ENCODE results near the gene H6PD.

H6PD gene

DNA sequence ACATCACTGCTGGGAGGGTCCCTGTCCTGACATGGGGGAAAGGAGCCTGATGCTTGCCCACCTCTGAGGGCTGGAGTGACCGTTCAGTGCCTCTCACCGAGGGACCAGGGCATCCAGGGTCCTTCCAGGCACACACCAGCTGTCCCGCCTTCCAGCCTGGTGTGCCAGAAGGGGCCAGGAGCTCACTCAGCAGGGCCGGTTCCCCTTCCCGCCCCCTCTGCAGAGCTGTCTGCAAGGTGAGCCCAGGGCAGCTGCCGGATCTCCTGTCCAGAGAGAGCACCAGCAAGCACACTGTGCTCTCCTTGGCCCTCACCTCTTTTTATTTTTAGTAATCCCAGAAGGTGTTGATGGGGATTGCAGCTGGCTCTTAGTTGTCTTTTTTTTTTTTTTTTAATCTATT lies 16.9 kb downstream of the H6PD start:
- TF ChIP-seq SPI1 (IDR thresholded peaks at IDR 0.05; ENCODE audit: low read depth, low read length), result no peak
- FAIRE-seq (no peak), DNase-seq (ENCODE audit: insufficient read length, low spot score) (no peak)

DNA sequence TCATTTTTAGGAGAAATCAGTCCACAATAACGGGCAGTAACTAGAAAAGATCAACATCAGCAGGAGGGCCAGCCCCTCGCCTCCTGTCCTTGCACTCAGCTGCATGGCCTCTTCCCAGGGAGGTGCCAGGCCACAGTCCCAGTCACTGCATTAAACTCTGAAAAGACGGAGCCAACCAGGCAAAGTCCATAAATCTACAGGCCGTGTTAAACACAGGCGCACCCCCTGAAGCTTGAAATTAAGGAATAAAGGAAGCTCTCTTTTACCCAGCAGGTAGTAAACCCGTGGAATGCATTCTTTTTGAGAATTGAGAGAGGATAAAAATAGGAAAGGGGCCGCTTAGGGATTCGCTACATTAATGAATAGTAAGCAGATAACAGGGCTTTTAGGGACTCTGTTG lies 18.4 kb downstream of the H6PD start:
- no peak for FAIRE-seq
- no peak for TF ChIP-seq TAF1 (IDR thresholded peaks at IDR 0.05; ENCODE audit: low read depth, low read length)
- TF ChIP-seq POLR2AphosphoS5 (IDR thresholded peaks at IDR 0.05; ENCODE audit: low read depth, low read length), result no peak
- TF ChIP-seq PAX5 (IDR thresholded peaks at IDR 0.05; ENCODE audit: insufficient read depth, low read length, severe bottlenecking), result no peak
- no peak for TF ChIP-seq POLR2A (IDR thresholded peaks at IDR 0.05; ENCODE audit: low read depth, low read length)
- TF ChIP-seq SPI1 (IDR thresholded peaks at IDR 0.05; ENCODE audit: low read depth, low read length), result no peak
- TF ChIP-seq POU2F2 (IDR thresholded peaks at IDR 0.05; ENCODE audit: low read depth, low read length), result no peak
- DNase-seq (ENCODE audit: insufficient read length, low spot score), result no peak

DNA sequence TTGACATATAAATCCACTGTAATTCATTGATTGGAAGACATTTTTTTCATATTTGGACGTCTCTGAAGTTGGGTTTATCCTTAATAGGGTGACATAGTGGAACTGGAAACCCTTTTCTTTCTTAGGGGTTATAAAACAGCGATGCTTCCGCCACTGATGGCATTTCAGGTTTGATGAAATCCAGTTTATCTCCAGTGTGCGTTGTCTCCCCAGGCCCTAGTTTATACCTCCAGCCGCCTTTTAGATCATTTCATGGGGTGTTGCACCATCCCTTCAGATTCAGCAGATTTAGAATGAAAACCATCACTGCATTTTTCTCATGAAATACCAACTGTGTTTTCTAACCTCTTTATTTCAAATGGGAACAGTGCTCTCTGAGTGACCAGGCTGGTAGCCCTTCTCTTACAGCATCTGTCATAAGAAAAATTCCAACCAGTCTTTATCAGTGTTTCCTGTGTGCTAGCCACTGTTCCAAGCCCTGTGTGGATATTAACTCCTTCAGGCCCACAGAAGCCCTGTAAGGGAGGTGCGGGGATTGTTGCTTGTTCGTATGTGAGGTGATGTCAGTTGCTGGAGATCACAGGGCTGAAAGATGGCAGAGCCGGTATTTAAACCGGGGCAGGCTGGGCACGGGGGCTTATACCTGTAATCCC lies 19.0 kb downstream of the H6PD start:
- DNase-seq (ENCODE audit: insufficient read length, low spot score), result no peak
- no peak for FAIRE-seq
- TF ChIP-seq SPI1 (IDR thresholded peaks at IDR 0.05; ENCODE audit: low read depth, low read length), result no peak
- TF ChIP-seq POU2F2 (IDR thresholded peaks at IDR 0.05; ENCODE audit: low read depth, low read length), result no peak
- TF ChIP-seq POLR2A (IDR thresholded peaks at IDR 0.05; ENCODE audit: low read depth, low read length), result no peak
- no peak for TF ChIP-seq TAF1 (IDR thresholded peaks at IDR 0.05; ENCODE audit: low read depth, low read length)
- TF ChIP-seq POLR2AphosphoS5 (IDR thresholded peaks at IDR 0.05; ENCODE audit: low read depth, low read length), result no peak

DNA sequence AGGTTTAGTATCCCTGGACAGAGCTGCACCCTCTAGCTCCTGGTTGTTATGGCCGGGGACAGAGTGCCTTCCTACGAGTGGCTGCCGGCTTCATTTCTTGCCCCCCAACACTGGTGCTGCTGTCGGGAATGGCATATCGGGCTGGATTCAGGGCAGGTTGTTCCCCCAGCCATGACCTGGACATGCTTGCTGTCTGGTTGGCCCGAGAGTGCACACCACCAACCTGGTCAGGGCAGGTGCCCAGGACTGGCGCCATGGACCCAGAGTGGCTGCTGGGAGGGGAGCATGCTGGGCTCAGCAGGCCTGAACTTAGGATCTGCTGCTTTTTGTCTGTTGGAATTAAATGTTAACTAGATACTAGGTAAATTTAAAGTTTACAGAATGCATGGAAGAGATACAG lies 21.8 kb downstream of the H6PD start:
- no peak for TF ChIP-seq TAF1 (IDR thresholded peaks at IDR 0.05; ENCODE audit: low read depth, low read length)
- no peak for TF ChIP-seq PAX5 (IDR thresholded peaks at IDR 0.05; ENCODE audit: insufficient read depth, low read length, severe bottlenecking)
- TF ChIP-seq SPI1 (IDR thresholded peaks at IDR 0.05; ENCODE audit: low read depth, low read length), result no peak
- no peak for TF ChIP-seq POLR2A (IDR thresholded peaks at IDR 0.05; ENCODE audit: low read depth, low read length)
- TF ChIP-seq POU2F2 (IDR thresholded peaks at IDR 0.05; ENCODE audit: low read depth, low read length), result no peak
- TF ChIP-seq POLR2AphosphoS5 (IDR thresholded peaks at IDR 0.05; ENCODE audit: low read depth, low read length), result no peak
- DNase-seq (ENCODE audit: insufficient read length, low spot score), result no peak
- no peak for FAIRE-seq

DNA sequence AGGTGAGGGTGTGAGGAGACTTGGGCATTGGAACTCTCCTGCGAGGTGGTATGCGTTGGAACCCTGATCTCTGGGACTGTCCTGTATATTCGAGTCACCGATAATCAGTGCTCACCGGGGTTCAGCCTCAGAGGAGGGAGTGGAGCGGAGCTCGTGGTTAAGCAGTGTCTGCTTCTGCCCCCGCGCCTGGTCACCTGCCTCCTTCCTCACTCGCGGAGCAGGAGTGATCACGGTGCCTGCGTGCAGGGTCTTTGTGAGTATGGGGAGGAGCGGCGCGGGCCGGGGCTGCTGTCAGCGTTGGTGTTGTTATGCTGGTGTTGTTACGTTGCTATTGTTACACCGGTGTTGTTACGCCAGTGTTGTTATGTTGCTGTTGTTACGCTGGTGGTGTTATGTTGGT lies 23.3 kb downstream of the H6PD start:
- FAIRE-seq, result no peak
- no peak for TF ChIP-seq SPI1 (IDR thresholded peaks at IDR 0.05; ENCODE audit: low read depth, low read length)
- TF ChIP-seq POLR2AphosphoS5 (IDR thresholded peaks at IDR 0.05; ENCODE audit: low read depth, low read length), result no peak
- TF ChIP-seq PAX5 (IDR thresholded peaks at IDR 0.05; ENCODE audit: insufficient read depth, low read length, severe bottlenecking), result no peak
- TF ChIP-seq POLR2A (IDR thresholded peaks at IDR 0.05; ENCODE audit: low read depth, low read length), result no peak
- no peak for TF ChIP-seq TAF1 (IDR thresholded peaks at IDR 0.05; ENCODE audit: low read depth, low read length)
- no peak for TF ChIP-seq POU2F2 (IDR thresholded peaks at IDR 0.05; ENCODE audit: low read depth, low read length)
- no peak for DNase-seq (ENCODE audit: insufficient read length, low spot score)

DNA sequence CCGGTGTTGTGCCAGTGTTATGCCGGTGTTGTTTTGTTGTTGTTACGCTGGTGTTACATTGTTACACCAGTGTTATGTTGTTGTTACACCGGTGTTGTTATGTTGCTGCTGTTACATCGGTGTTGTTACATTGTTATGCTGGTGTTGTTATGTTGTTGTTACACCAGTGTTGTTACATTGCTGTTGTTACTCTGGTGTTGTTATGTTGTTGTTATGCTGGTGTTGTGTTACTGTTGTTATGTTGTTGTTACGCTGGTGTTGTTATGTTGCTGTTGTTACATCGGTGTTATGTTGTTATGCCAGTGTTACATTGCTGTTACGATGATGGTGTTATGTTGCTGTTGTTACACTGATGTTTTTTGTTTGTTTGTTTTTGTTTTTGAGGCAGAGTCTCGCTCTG lies 24.1 kb downstream of the H6PD start:
- peak; percentile 90 for FAIRE-seq
- DNase-seq (ENCODE audit: insufficient read length, low spot score), result no peak
- TF ChIP-seq PAX5 (IDR thresholded peaks at IDR 0.05; ENCODE audit: insufficient read depth, low read length, severe bottlenecking) (no peak), POLR2A (IDR thresholded peaks at IDR 0.05; ENCODE audit: low read depth, low read length) (no peak), TAF1 (IDR thresholded peaks at IDR 0.05; ENCODE audit: low read depth, low read length) (no peak), SPI1 (IDR thresholded peaks at IDR 0.05; ENCODE audit: low read depth, low read length) (no peak), POLR2AphosphoS5 (IDR thresholded peaks at IDR 0.05; ENCODE audit: low read depth, low read length) (no peak), POU2F2 (IDR thresholded peaks at IDR 0.05; ENCODE audit: low read depth, low read length) (no peak)

DNA sequence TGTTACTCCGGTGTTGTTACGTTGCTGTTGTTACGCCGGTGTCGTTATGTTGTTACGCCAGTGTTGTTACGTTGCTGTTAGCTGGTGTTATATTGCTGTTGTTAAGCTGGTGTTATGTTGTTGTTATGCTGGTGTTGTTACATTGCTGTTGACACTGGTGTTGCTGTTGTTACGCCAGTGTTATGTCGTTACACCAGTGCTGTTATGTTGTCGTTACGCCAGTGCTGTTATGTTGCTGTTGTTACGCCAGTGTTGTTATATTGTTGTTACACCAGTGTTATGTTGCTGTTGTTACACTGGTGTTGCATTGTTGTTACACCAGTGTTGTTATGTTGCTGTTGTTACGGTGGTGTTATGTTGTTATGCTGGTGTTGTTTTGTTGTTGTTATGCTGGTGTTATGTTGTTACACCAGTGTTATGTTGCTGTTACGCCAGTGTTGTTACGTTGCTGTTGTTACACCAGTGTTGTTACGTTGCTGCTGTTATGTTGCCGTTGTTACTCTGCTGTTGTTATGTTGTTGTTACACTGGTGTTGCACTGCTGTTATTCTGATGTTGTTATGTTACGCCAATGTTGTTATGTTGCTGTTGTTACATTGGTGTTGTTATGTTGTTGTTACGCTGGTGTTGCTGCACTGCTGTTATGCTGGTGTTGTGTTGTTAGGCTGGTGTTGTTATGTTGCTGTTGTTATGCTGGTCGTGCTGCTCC lies 25.6 kb downstream of the H6PD start:
- FAIRE-seq, result no peak
- TF ChIP-seq TAF1 (IDR thresholded peaks at IDR 0.05; ENCODE audit: low read depth, low read length), result no peak
- TF ChIP-seq POLR2AphosphoS5 (IDR thresholded peaks at IDR 0.05; ENCODE audit: low read depth, low read length), result no peak
- TF ChIP-seq POLR2A (IDR thresholded peaks at IDR 0.05; ENCODE audit: low read depth, low read length), result no peak
- no peak for TF ChIP-seq PAX5 (IDR thresholded peaks at IDR 0.05; ENCODE audit: insufficient read depth, low read length, severe bottlenecking)
- TF ChIP-seq POU2F2 (IDR thresholded peaks at IDR 0.05; ENCODE audit: low read depth, low read length), result no peak
- no peak for TF ChIP-seq SPI1 (IDR thresholded peaks at IDR 0.05; ENCODE audit: low read depth, low read length)
- DNase-seq (ENCODE audit: insufficient read length, low spot score), result no peak

DNA sequence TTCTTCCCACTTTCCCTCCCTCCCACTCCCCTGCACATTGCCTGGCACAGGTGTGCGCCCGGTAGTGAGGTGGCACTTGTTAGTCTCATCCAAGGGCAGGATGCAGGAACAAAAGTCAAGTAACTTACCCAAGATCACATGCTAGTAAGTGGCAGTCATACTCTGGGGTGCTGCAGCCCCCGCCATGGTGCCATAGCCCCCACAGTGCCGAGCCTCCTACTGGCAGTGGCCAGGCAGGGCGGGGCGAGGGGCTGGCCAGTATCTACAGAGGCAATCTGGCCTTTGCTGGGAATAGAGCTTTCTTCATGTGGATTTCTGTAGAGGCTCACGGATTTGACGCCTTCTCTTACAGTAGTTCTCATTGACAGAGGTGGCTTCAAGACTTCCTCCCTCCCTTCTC lies 26.9 kb downstream of the H6PD start:
- DNase-seq (ENCODE audit: insufficient read length, low spot score) (no peak), FAIRE-seq (no peak)
- TF ChIP-seq SPI1 (IDR thresholded peaks at IDR 0.05; ENCODE audit: low read depth, low read length) (no peak), POU2F2 (IDR thresholded peaks at IDR 0.05; ENCODE audit: low read depth, low read length) (no peak), TAF1 (IDR thresholded peaks at IDR 0.05; ENCODE audit: low read depth, low read length) (no peak), POLR2AphosphoS5 (IDR thresholded peaks at IDR 0.05; ENCODE audit: low read depth, low read length) (no peak), POLR2A (IDR thresholded peaks at IDR 0.05; ENCODE audit: low read depth, low read length) (no peak), PAX5 (IDR thresholded peaks at IDR 0.05; ENCODE audit: insufficient read depth, low read length, severe bottlenecking) (no peak)

DNA sequence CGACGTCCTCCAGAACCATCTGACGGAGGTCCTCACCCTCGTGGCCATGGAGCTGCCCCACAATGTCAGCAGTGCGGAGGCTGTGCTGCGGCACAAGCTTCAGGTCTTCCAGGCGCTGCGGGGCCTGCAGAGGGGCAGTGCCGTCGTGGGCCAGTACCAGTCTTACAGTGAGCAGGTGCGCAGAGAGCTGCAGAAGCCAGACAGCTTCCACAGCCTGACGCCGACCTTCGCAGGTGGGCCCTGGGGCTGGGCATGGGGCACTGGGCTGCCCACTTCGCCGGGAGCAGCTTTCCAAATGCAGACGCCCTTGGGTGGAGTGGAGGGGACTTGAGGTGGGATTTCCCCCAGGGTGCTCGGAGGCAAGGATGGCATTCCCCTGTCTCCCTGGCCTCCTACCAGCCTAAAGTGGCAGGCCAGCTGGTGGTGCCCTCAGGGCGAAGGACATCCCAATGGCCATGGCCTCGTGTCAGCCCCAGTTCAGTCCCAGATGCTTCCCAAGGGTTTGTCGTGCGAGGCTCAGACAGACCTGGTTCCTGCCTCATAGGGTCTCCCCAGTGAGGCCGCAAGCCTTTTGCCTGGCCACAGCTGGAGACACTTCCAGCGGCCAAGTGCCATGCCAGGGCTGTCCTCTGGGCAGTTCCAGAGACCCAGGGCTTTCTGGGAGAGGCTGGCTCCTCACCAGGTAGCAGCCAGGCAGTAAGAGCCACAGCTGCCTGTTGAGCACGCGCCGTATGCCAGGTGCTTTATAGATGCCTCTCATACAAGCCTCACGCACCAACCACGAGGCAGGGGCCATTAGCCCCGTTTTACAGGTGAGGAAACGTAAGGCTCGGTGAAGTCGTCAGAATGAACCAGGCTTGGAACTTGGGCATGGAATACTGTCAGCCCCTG lies 27.8 kb downstream of the H6PD start:
- no peak for FAIRE-seq
- TF ChIP-seq PAX5 (IDR thresholded peaks at IDR 0.05; ENCODE audit: insufficient read depth, low read length, severe bottlenecking) (no peak), POLR2A (IDR thresholded peaks at IDR 0.05; ENCODE audit: low read depth, low read length) (no peak), SPI1 (IDR thresholded peaks at IDR 0.05; ENCODE audit: low read depth, low read length) (no peak), TAF1 (IDR thresholded peaks at IDR 0.05; ENCODE audit: low read depth, low read length) (no peak), POU2F2 (IDR thresholded peaks at IDR 0.05; ENCODE audit: low read depth, low read length) (no peak), POLR2AphosphoS5 (IDR thresholded peaks at IDR 0.05; ENCODE audit: low read depth, low read length) (no peak)
- DNase-seq (ENCODE audit: insufficient read length, low spot score), result no peak

Data from GM12891 (cell line).